ENCODE results near the gene RAET1G.
"Not testable (repeated sequence)": the region's sequence is repeated elsewhere in the genome, so short reads cannot be mapped to it uniquely, and the experiment has no call there.

The RAET1G gene

DNA sequence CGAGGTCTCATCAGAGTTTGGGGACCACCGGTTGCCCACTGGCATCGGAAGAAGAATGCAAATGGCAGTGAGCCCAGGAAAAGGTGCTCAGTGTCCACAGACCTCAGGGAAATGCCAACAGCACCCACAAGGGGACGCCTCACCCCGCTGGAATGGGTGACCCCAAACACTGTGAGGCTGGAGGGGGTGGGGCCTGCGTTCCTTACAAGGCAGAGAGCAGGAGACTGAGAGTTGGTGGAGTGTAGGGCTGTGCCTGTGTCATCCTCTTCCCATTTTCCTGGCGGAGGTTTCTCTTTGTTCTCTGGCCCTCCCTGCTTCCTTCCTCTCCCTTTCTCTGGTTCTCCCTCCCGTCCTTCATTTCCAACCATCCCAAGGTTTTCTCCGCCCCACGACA lies 31.0 kb upstream of the RAET1G start:
- DNase-seq: not testable (repeated sequence)

- not testable (repeated sequence) for DNase-seq
Observed at GRCh38 chr6:149953390-149953789, 30.5 kb upstream of the RAET1G start.

- DNase-seq: no peak
Observed at GRCh38 chr6:149951626-149952025, 28.7 kb upstream of the RAET1G start.

GRCh38 chr6:149951096-149951495 lies 28.2 kb upstream of the RAET1G start:
- DNase-seq: no peak

GRCh38 chr6:149950423-149950822 lies 27.5 kb upstream of the RAET1G start:
- DNase-seq: no peak

GRCh38 chr6:149948616-149949015 lies 25.7 kb upstream of the RAET1G start:
- no peak for DNase-seq

GRCh38 chr6:149948011-149948410 lies 25.1 kb upstream of the RAET1G start:
- DNase-seq: no peak

DNA sequence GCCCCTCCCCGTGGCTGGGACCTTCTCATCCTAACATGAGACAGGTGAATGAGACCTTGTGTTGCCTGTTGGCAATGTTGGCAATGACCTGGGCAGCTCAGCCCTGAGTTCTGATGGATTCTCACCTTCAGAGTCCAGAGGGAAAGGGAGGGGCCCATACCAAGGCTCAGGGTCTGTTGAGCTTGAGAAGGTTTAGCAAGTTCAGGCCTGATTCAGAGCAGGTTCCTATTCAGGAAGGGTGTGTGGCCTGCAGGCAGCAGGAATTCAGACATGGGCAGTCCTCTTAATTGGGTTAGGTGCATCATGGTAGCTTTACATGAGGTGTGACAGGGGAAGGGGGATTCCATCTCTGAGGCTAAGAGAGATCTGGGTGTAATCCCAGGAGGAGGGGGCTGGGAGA lies 24.6 kb upstream of the RAET1G start:
- not testable (repeated sequence) for DNase-seq

DNA sequence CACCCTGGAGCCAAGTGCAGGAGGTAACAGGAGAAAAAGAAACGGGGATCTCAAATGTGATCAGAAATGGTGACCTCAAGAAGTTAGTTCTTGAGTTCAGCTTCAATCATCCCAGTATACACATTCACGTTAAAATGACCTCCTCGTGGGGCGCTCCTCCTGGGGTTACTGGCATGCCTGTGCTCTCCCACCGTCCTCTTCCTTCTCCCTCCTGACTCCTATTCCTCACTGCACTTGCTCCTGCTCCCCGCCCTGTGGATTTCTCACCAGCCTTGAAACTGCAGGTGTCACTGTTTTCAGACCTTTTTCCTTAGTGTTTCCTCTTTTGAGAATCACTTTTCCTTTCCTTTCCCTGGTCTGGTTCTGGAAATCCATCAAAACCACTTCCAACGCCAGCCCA lies 23.7 kb upstream of the RAET1G start:
- not testable (repeated sequence) for DNase-seq

DNA sequence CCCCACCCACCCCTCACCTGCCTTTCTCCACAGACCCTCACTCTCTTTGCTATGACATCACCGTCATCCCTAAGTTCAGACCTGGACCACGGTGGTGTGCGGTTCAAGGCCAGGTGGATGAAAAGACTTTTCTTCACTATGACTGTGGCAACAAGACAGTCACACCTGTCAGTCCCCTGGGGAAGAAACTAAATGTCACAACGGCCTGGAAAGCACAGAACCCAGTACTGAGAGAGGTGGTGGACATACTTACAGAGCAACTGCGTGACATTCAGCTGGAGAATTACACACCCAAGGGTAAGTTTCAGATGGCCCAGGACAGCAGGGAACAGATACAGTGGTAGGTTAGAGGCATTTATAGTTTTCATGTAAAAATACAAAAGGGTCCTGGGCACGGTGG lies 22.4 kb upstream of the RAET1G start:
- DNase-seq: not testable (repeated sequence)

DNA sequence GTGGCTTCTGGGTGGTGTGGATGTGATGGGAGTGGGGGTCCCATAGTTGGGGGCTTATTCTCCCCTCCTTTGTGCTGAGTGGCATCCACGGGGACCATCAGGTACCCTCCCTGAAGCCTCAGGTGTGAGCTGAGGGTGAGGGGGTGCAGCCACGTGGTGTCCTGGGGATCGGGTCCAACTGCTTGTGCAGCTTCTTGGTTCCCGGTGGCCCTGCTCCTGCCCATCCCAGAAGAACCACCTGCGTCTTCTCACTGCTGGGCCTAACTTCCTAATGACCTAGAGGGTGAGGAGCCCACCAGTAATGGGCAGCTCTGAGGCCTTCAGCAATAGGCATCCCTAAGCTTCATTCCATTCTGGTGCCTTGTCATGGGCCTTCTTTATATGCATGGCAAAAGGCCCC lies 20.4 kb upstream of the RAET1G start:
- not testable (repeated sequence) for DNase-seq

GRCh38 chr6:149942461-149942829 lies 19.5 kb upstream of the RAET1G start:
- no peak for DNase-seq

DNA sequence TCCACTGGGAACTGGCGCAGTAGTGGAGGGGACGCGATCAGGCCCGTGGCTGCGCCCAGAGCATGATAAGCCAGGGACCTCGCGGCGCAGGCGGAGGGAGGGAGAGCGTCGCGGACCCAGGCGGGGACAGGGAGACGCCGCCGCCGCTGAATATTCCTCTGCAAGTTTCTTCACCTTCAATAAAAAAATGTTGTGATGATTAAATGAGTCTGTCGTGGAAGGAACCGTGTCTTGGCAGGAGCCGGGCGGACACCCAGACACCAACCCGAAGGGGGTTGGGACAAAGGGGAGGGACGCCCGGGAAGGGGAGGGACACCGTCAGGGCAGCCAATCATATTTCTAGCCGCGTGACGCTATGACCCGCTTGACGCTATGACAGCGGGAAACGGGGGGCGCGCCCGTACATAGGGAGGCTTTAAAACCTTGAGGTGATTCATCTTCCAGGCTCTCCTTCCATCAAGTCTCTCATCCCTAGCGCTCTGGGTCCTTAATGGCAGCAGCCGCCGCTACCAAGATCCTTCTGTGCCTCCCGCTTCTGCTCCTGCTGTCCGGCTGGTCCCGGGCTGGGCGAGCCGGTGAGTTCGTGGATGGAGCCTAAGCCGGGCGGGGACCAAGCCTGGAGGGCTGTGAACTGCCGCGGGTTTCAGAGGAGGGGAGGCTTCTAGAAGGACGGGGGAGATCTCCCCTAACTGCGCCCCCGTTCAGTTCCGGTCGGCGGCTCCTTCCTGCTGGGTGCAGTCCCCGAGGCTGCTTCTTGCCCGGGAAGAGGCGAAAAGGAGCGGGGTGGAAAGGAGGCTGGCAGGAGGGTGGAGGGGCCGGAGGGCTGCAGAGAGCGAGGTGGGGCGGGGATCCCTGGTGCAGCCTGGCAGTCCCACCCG lies 18.9 kb upstream of the RAET1G start, which contains the start of gene ULBP2:
Gene ULBP2, plus strand, starts transcription at position 432 of the 878 bp plus-strand sequence. Its CDS starts 59 bp downstream, at position 491.
- DNase-seq: peak; percentile 87

DNA sequence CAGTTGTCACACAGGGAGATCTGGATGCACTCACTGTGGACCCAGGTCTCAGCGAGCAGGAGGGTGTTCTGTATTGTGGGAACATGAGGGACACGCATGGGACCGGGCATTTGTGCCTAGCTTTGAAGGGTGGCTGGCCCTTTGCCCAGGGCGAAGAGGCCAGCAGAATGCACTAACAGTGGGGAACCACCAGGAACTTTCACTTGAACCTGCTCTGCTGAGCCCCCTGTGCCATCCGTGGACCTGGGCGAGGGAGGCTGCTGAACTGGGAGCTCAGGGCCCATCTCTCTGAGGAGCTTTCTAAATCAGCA lies 17.7 kb upstream of the RAET1G start:
- no peak for DNase-seq

- DNase-seq: no peak
Observed at GRCh38 chr6:149939909-149940671, 17.2 kb upstream of the RAET1G start.

- DNase-seq: no peak
Observed at GRCh38 chr6:149939356-149939648, 16.4 kb upstream of the RAET1G start.

DNA sequence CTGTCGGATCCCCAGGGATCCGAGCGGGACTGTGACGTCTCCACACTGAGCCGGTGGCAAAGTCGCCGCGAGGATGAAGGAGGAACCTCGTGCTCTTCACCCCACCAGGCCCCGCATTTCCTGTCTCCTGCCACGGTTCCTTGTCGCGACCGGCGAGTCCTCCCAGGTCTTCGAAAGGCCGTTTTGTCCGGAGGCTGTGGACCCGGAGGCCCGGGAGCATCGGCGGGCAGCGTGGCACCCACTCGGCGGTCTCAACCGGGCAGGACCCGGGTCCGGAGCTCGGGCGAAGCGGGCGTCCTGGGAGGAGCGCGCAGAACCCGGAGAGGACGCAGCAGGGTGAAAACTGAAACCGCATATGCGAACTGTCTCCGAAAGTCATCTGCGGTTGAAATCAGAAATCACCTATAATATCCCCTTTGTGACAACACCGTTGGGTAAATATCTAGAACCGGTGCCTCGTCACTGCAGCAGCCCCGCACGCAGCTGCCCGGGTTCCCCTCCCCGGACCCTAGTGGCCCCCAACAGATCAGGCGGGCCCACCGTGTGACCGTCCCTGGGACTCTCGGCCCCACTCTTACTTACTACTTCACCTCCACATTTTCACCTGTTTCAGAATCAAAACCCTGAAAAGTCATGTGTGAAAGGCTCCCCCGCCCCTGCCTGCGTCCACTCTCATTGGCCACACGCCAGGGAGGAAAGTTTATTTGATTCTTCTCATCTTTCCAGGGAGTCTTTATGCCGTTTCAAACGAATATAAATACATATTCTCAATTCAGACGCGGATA lies 15.8 kb upstream of the RAET1G start:
- DNase-seq: peak; percentile 39

DNA sequence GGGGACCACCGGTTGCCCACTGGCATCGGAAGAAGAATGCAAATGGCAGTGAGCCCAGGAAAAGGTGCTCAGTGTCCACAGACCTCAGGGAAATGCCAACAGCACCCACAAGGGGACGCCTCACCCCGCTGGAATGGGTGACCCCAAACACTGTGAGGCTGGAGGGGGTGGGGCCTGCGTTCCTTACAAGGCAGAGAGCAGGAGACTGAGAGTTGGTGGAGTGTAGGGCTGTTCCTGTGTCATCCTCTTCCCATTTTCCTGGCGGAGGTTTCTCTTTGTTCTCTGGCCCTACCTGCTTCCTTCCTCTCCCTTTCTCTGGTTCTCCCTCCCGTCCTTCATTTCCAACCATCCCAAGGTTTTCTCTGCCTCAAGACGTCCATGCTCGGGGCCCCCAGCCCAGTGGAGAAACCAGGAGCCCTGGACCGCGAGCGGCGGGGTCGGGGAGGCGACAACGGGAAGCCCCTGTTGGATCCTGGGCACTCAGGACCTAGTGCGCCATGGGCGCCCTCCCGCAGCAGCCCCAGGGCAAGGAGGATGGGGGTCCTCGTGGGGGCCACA lies 15.2 kb upstream of the RAET1G start:
- not testable (repeated sequence) for DNase-seq

GRCh38 chr6:149936743-149937142 lies 13.8 kb upstream of the RAET1G start:
- DNase-seq: no peak

DNA sequence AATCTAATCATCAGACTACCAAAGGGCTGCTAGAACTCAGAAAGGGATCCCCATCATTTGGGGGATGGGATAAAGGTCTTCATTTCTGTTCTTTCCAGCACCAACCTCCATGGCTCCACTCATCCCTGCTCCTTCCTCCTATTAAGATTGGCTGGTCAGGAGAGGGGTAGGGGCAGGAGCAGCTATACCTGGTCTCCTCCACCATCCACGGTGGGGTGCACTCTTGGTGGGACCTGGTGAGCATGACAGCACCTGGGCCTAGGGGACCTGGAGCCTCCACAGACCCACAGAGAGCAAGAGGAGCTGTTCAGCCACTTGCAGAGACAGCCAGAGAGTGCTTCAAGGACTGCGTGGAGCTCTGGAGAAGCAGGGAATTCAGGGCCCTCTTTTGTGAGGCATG lies 12.7 kb upstream of the RAET1G start:
- DNase-seq: no peak

DNA sequence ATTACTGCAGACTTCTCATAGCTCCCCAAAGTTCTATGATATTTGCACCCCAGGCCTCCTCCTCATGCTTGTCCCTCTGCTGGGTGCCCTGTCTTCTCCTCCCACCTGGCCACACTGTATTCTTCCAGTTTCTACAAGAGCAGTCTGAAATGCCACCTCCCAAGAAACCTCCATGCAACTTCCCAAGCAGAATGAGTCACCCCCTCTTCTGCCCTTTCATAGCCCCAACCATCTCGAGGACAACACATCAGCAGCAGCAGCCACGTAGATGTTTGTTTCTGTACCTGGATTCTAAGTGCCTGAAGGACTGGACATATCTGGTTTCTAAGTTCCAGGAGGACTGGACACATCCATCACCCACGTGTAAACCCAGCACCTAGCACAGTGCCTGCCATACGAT lies 12.3 kb upstream of the RAET1G start:
- DNase-seq: no peak

DNA sequence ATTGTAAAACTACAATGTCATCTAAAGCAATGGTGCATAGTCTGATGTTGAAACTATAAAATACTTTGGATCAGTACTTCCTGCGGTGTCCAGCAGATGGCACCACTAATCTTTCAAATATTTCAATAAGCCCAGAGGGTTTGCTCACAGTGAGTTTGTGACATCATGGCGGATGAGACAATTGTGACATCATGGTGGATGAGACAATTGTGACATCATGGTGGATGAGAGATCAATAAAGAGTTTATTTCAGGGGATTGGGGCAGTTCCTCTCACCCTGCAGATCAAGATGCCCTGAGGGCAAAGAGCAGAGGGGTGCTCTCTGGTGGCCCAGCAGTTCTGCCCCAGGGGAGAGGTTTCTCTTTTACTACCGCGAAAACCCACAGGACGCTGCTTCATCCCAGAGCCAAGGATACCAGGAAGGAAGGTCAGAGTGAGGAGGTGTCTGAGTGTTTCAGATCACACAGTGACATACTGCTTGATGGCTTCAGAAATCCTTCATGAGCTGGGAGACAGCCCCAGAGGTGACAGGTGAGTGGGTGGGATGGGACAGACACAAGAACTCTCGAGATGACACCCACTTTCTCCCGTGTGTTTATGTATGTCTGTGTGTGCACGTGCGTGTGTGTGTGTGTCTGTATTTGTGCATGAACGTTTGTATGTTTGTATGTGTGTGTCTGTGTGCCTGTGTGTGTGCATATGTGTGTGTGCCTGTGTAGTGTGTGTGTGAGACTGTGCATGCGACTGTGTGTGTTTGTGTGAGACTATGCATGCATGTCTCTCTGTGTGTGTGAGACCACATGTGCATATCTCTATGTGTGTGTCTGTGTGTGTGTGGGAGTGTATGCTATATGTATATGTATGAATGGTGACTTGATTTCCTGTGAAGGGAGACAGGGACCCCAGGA lies 11.6 kb upstream of the RAET1G start:
- DNase-seq: peak; percentile 63
